ENCODE results near the gene METTL18. TPM values are rescaled to one million over a fixed set of nuclear protein-coding genes. Genes with fewer than 3 reads are reported as not detected.

Gene METTL18
- total and polyA plus RNA-seq, 12 donors = 4.1 to 11.4 (median 7.2) TPM

DNA sequence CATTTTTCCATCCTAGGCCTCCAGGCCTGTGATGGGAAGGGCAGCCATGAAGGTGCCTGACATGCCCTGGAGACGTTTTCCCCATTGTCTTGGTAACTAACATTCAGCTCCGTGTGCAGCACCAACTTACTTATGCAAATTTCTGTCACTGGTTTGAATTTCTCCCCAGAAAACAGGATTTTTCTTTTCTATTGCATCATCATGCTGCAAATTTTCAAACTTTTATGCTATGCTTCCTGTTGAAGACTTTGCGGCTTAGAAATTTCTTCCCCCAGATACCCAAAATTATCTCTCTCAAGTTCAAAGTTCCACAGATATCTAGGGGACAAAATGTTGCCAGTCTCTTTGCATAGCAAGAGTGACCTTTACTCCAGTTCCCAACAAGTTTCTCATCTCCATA lies 35.7 kb downstream of the METTL18 start:
- Histone ChIP-seq H3K4me1 (replicated peaks in 1 of 2) (no peaks in the 10 kb centered on the region), H3K27me3 (no peaks in the 10 kb centered on the region), H3K27ac (no peak overlapping the region), H3K4me3 (no peak overlapping the region), H3K36me3 (replicated peaks in 1 of 2) (no peaks in the 10 kb centered on the region), H3K9me3 (replicated peaks in 1 of 3) (no peaks in the 10 kb centered on the region)
- 72 to 82% (median 79%) methylated on average over 3 of the region's 3 CpGs for WGBS, 4 donors
- no peak for DNase-seq
- intact Hi-C loops (cut with DNase I) = no loop called here
- TF ChIP-seq, protein P1, sequence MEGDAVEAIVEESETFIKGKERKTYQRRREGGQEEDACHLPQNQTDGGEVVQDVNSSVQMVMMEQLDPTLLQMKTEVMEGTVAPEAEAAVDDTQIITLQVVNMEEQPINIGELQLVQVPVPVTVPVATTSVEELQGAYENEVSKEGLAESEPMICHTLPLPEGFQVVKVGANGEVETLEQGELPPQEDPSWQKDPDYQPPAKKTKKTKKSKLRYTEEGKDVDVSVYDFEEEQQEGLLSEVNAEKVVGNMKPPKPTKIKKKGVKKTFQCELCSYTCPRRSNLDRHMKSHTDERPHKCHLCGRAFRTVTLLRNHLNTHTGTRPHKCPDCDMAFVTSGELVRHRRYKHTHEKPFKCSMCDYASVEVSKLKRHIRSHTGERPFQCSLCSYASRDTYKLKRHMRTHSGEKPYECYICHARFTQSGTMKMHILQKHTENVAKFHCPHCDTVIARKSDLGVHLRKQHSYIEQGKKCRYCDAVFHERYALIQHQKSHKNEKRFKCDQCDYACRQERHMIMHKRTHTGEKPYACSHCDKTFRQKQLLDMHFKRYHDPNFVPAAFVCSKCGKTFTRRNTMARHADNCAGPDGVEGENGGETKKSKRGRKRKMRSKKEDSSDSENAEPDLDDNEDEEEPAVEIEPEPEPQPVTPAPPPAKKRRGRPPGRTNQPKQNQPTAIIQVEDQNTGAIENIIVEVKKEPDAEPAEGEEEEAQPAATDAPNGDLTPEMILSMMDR (IDR thresholded peaks at IDR 0.05) = no peak
- no peak for TF ChIP-seq POLR2A (IDR thresholded peaks at IDR 0.05)

- TF ChIP-seq POLR2A (IDR thresholded peaks at IDR 0.05) = no peak
- TF ChIP-seq, protein P1 (IDR thresholded peaks at IDR 0.05) = no peak
- H3K36me3 ChIP-seq (replicated peaks in 1 of 2) = no peaks in the 10 kb centered on the region
- WGBS, 4 donors = 50 to 59% (median 57%) methylated on average over 4 of the region's 4 CpGs
- H3K27ac ChIP-seq = no peak overlapping the region
- H3K4me1 ChIP-seq (replicated peaks in 1 of 2) = no peaks in the 10 kb centered on the region
- no peak overlapping the region for H3K4me3 ChIP-seq
- H3K27me3 ChIP-seq = no peaks in the 10 kb centered on the region
- no peak for DNase-seq
- intact Hi-C loops (cut with DNase I) = no loop called here
- no peaks in the 10 kb centered on the region for H3K9me3 ChIP-seq (replicated peaks in 1 of 3)
These were observed 41.2 kb downstream of the METTL18 start for GRCh38 chr1:169753549-169753948.

DNA sequence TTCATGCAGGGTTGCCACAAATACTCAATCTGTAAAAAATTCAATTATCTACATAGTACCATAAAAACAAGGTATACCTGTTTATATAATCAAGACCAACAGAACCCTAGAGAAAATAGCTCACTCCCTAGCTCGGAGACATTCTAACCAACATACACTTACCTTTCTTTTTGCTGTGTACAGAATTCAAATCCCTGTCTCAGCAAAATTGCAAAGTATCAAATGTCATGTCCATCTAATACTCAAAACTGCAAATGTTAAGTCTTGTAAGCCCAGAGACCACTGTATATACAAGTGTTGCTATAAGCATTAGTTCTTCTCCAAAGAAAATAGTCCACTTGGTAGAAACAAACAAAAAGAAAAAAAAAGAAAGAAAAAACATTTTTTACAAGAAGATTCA lies 44.7 kb downstream of the METTL18 start:
- no peak for TF ChIP-seq POLR2A (IDR thresholded peaks at IDR 0.05)
- TF ChIP-seq, protein P1 (IDR thresholded peaks at IDR 0.05) = no peak

DNA sequence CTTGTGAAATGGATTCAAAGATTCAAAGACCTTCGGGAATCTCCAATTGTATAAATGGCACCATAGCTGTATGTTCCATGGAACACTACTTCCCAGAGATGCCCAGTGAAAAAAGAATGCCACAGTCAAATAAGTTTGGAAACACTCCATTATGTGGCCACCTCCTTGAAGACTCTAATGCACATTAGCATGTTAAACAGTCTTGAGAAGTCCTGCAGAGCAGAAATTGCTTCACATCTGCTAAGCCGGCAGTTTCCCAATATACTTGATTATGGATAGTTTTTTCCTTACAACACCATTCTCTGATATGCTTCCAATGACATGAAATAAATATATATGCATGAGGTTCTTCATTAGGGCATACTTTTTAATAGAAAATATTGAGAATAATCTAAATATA lies 48.2 kb downstream of the METTL18 start:
- Histone ChIP-seq H3K27me3 (no peaks in the 10 kb centered on the region), H3K9me3 (replicated peaks in 1 of 3) (no peaks in the 10 kb centered on the region), H3K4me1 (replicated peaks in 1 of 2) (no peaks in the 10 kb centered on the region), H3K4me3 (no peak overlapping the region), H3K27ac (no peak overlapping the region), H3K36me3 (replicated peaks in 1 of 2) (no peaks in the 10 kb centered on the region)
- intact Hi-C loops (cut with DNase I) = no loop called here
- TF ChIP-seq, protein P1 (IDR thresholded peaks at IDR 0.05) = no peak
- TF ChIP-seq POLR2A (IDR thresholded peaks at IDR 0.05) = no peak
- WGBS, 4 donors = 81 to 86% (median 84%) methylated on average over 2 of the region's 2 CpGs
- no peak for DNase-seq

More for the DNA sequence above, 44.7 kb downstream of the METTL18 start:
- DNase-seq = no peak
- intact Hi-C loops (cut with DNase I) = no loop called here
- Histone ChIP-seq H3K36me3 (replicated peaks in 1 of 2) (no peaks in the 10 kb centered on the region), H3K9me3 (replicated peaks in 1 of 3) (no peaks in the 10 kb centered on the region), H3K27me3 (no peaks in the 10 kb centered on the region), H3K4me3 (no peak overlapping the region), H3K4me1 (replicated peaks in 1 of 2) (no peaks in the 10 kb centered on the region), H3K27ac (no peak overlapping the region)
- WGBS, 4 donors = 52 to 78% (median 70%) methylated on average over 1 of the region's 1 CpG

Measured in adrenal gland (tissue), 12 donors.